Measurements from ENCODE around the gene TBX4. TPM values are rescaled to one million over a fixed set of nuclear protein-coding genes. Genes with fewer than 3 reads are reported as not detected.

Gene TBX4
- total RNA-seq, 1 donor from 2014 or later = not detected

DNA sequence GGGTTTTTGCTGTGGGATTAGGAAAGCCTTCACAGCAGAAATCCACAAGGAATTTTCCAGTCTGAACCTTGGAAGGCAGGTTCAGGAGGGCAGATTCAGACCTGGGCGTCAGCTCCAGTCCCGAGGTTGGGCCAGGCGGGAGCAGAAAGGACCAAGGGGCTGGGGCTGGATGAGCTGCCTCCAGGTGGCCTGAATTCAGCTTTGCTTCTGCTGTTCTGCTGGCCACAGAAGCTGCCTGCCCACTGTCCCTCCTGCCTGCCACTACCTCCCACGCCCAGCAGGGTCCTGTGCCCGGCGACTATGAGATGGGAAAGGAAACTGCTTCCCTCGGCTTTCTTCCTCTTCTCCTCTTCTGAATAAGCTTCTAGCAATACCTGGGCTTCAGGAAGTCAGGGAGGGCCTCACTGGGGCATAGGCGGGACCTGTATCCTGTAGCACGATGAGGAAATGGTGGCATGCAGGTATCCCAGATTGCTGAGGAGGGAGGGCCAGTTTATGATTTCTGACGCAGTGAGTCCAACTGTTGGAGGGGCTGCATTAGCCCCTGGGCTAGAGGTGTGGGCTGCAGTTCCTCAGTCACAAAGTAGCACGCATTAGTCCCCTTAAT, 18.4 kb downstream of the TBX4 start:
- no peak for TF ChIP-seq CTCF (IDR thresholded peaks at IDR 0.05)
- Mint-ChIP-seq H3K27me3 (ENCODE audit: low read depth) (peaks cover 8% of the 10 kb centered on the region), H3K4me3 (ENCODE audit: unreplicated experiment) (no peak overlapping the region), H3K9me3 (ENCODE audit: low read depth) (no peaks in the 10 kb centered on the region), H3K27ac (ENCODE audit: unreplicated experiment) (no peak overlapping the region), H3K4me1 (ENCODE audit: low read depth) (peaks cover 9% of the 10 kb centered on the region), H3K36me3 (ENCODE audit: low read depth) (no peaks in the 10 kb centered on the region)
- peak; percentile 59 for DNase-seq (ENCODE audit: low spot score)

- H3K36me3 Mint-ChIP-seq (ENCODE audit: low read depth) = no peaks in the 10 kb centered on the region
- H3K9me3 Mint-ChIP-seq (ENCODE audit: low read depth) = no peaks in the 10 kb centered on the region
- no peak overlapping the region for H3K27ac Mint-ChIP-seq (ENCODE audit: unreplicated experiment)
- no peak overlapping the region for H3K4me3 Mint-ChIP-seq (ENCODE audit: unreplicated experiment)
- peaks cover 13% of the 10 kb centered on the region for H3K27me3 Mint-ChIP-seq (ENCODE audit: low read depth)
- no peak for DNase-seq (ENCODE audit: low spot score)
- H3K4me1 Mint-ChIP-seq (ENCODE audit: low read depth) = peaks cover 9% of the 10 kb centered on the region
- TF ChIP-seq CTCF (IDR thresholded peaks at IDR 0.05) = no peak
Measured at GRCh38 chr17:61474235-61474927, 22.2 kb downstream of the TBX4 start.

- H3K4me3 Mint-ChIP-seq (ENCODE audit: unreplicated experiment) = no peak overlapping the region
- H3K9me3 Mint-ChIP-seq (ENCODE audit: low read depth) = no peaks in the 10 kb centered on the region
- H3K27me3 Mint-ChIP-seq (ENCODE audit: low read depth) = peaks cover 15% of the 10 kb centered on the region
- H3K27ac Mint-ChIP-seq (ENCODE audit: unreplicated experiment) = no peak overlapping the region
- H3K4me1 Mint-ChIP-seq (ENCODE audit: low read depth) = peaks cover 9% of the 10 kb centered on the region
- H3K36me3 Mint-ChIP-seq (ENCODE audit: low read depth) = no peaks in the 10 kb centered on the region
- TF ChIP-seq CTCF (IDR thresholded peaks at IDR 0.05) = no peak
- peak; percentile 35 for DNase-seq (ENCODE audit: low spot score)
Measured at GRCh38 chr17:61474934-61475333, 22.7 kb downstream of the TBX4 start.

DNA sequence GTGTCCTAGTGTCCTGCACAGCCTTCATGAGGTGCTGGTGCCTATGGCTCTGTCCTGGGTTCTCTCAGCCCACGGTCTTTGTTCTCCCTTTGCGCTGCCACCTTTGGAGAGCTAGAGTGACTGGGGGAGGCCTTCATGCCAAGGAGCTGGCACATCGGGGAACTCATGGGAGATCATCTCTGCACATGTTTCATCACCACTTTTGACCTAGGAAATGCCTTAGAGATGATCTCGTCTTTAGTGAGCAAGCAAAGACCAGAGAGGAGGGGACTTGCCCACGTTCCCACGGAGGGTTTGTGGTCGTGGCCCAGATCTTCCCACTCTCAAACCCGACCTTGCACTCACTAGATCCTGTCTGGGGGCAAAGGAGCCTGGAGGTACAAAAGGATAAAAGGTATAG, 23.5 kb downstream of the TBX4 start:
- TF ChIP-seq CTCF (IDR thresholded peaks at IDR 0.05) = no peak
- Mint-ChIP-seq H3K4me3 (ENCODE audit: unreplicated experiment) (no peak overlapping the region), H3K27me3 (ENCODE audit: low read depth) (peaks cover 15% of the 10 kb centered on the region), H3K36me3 (ENCODE audit: low read depth) (no peaks in the 10 kb centered on the region), H3K4me1 (ENCODE audit: low read depth) (peaks cover 9% of the 10 kb centered on the region), H3K9me3 (ENCODE audit: low read depth) (no peaks in the 10 kb centered on the region), H3K27ac (ENCODE audit: unreplicated experiment) (no peak overlapping the region)
- peak; percentile 39 for DNase-seq (ENCODE audit: low spot score)

- no peak overlapping the region for H3K4me3 Mint-ChIP-seq (ENCODE audit: unreplicated experiment)
- no peaks in the 10 kb centered on the region for H3K9me3 Mint-ChIP-seq (ENCODE audit: low read depth)
- no peak overlapping the region for H3K27ac Mint-ChIP-seq (ENCODE audit: unreplicated experiment)
- H3K36me3 Mint-ChIP-seq (ENCODE audit: low read depth) = no peaks in the 10 kb centered on the region
- H3K27me3 Mint-ChIP-seq (ENCODE audit: low read depth) = peaks cover 15% of the 10 kb centered on the region
- peak; percentile 72 for DNase-seq (ENCODE audit: low spot score)
- peaks cover 9% of the 10 kb centered on the region for H3K4me1 Mint-ChIP-seq (ENCODE audit: low read depth)
- no peak for TF ChIP-seq CTCF (IDR thresholded peaks at IDR 0.05)
Measured at GRCh38 chr17:61476476-61477203, 24.4 kb downstream of the TBX4 start.

Measured in chondrocyte (in vitro differentiated cells).